ENCODE data around the gene FASTKD1.

Gene FASTKD1

DNA sequence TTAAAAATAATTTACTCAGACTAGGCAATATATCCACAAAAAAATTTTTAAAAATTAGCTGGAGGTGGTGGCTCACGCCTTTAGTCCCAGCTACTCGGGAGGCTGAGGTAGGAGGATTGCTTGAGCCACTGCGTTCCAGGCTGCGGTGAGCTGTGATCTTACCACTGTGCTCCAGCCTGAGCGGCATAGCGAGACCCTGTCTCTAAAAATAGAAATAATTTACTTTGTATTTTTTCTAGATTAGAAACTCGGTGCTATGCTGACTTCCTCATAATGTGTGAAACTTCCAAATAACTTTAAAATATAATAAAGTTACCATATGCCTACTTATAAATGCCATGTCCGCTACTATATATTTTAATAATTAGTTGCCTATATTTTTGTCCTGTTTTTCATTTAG lies 17.1 kb upstream of the FASTKD1 start (continued):
- TF ChIP-seq ZNF19 (tag by site-specific recombination; IDR thresholded peaks at IDR 0.05; ENCODE audit: low read depth), result no peak
- TF ChIP-seq ZNF274 (IDR thresholded peaks at IDR 0.05; ENCODE audit: low read length), result no peak
- TF ChIP-seq ZNF274 (tag by site-specific recombination; IDR thresholded peaks at IDR 0.05; ENCODE audit: borderline replicate concordance), result no peak
- no peak for TF ChIP-seq ZNF747 (tag by site-specific recombination; IDR thresholded peaks at IDR 0.05)
- no peak for TF ChIP-seq ZNF138 (tag by site-specific recombination; IDR thresholded peaks at IDR 0.05; ENCODE audit: borderline replicate concordance)

- Histone ChIP-seq H3K27ac (ENCODE audit: extremely low read depth, low read depth, low read length) (no peak overlapping the region), H3K36me3 (ENCODE audit: control insufficient read depth in 2 of 2, insufficient read depth in 1 of 2, low read length in 2 of 2) (no peaks in the 10 kb centered on the region), H3K4me3 (ENCODE audit: low read depth, low read length) (peak overlapping the region; percentile 51), H3K4me1 (ENCODE audit: control insufficient read depth, insufficient read depth, low read length) (no peaks in the 10 kb centered on the region), H3K9me3 (ENCODE audit: control insufficient read depth, insufficient read depth, low read depth, low read length) (no peaks in the 10 kb centered on the region)
- ChIA-PET POLR2A (interaction anchor here (2.8 kb wide), 1 partner anchor 12 kb away, joined by 23 read pairs; the partner anchor contains the start of gene FASTKD1), CTCF (no interaction called here)
- TF ChIP-seq ZNF10 (tag by site-specific recombination; IDR thresholded peaks at IDR 0.05) (no peak), ZNF473 (tag by site-specific recombination; IDR thresholded peaks at IDR 0.05) (no peak), KLF8 (tag by site-specific recombination; IDR thresholded peaks at IDR 0.05) (no peak), ZNF391 (tag by site-specific recombination; IDR thresholded peaks at IDR 0.05; ENCODE audit: borderline replicate concordance, low read depth) (no peak)
Observed at GRCh38 chr2:169585673-169586072, 12.0 kb upstream of the FASTKD1 start.

DNA sequence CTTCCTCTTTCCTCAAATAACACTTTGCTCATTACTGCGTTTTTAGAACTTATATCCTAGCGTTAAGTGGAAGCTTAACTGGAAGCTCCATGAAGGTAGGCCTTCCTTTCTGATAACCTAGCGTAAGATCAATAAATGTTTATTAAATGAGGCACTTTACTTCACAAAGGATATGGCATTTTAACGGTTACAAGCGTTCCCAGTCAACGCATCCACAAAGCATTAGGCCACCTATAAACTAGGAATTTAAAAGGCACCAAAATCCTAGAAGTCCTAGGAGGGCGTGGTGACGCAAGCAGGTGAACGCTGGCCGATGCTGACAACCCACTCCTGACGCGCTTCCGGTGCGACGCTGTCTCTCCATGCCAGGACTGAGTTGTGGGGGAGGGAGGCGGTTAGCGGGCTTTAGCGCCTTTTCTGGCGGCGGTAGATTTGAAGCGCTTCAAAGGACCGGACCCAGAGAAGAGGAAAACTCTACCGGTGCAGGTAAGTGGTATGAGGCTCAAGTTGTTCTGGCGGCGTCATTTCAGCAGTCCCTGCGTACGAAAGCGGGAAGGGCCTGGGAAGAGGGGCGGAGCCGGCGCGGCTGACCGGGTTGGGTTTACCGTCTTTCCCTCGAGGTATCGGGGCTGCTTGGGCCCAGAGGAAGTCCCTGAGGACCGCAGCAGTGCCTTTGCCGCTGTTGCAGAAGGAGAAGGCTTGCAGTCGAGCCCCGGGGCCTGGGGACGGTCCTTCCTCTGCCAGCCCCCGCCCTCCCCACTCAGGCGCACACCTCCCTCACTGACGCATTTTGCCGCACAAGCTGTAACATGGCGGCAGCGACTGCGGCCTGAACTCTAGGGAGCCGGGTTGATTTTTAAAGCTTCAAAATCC lies 10.6 kb upstream of the FASTKD1 start, which contains the start of gene PPIG:
TSS of gene PPIG (plus strand) at position 347 of the 873 bp plus-strand sequence. CDS start 19,691 bp downstream, outside the sequence.
- Histone ChIP-seq H3K36me3 (ENCODE audit: control insufficient read depth in 2 of 2, insufficient read depth in 1 of 2, low read length in 2 of 2) (no peaks in the 10 kb centered on the region), H3K4me1 (ENCODE audit: control insufficient read depth, insufficient read depth, low read length) (no peaks in the 10 kb centered on the region), H3K27ac (ENCODE audit: extremely low read depth, low read depth, low read length) (peak within 1 kb of the TSS; percentile 74), H3K4me3 (ENCODE audit: low read depth, low read length) (peak within 1 kb of the TSS; percentile 93), H3K9me3 (ENCODE audit: control insufficient read depth, insufficient read depth, low read depth, low read length) (no peaks in the 10 kb centered on the region)
- ChIA-PET POLR2A (interaction anchor here (0.9 to 2.8 kb wide), 6 partner anchors 11 to 110 kb away, joined by 3 to 23 read pairs (median 4); partner anchors contain the start of genes BBS5, CFAP210, FASTKD1 and PHOSPHO2), CTCF (interaction anchor here (0.7 to 1.4 kb wide), 2 partner anchors 62 to 106 kb away, joined by 3 read pairs; partner anchors contain the start of gene BBS5)
- TF ChIP-seq ZNF623 (tag by site-specific recombination; IDR thresholded peaks at IDR 0.05), result no peak
- TF ChIP-seq ZNF184 (tag by site-specific recombination; IDR thresholded peaks at IDR 0.05), result no peak
- TF ChIP-seq SP3 (tag by site-specific recombination; IDR thresholded peaks at IDR 0.05), result peak; percentile 81
- TF ChIP-seq ZBTB20 (tag by site-specific recombination; IDR thresholded peaks at IDR 0.05), result peak; percentile 42; the same call in 1 of the 2 replicates
- TF ChIP-seq ZNF518A (tag by site-specific recombination; conservative IDR thresholded peaks at IDR 0.05; ENCODE audit: low read depth), result peak; percentile 97
- TF ChIP-seq, protein P1, sequence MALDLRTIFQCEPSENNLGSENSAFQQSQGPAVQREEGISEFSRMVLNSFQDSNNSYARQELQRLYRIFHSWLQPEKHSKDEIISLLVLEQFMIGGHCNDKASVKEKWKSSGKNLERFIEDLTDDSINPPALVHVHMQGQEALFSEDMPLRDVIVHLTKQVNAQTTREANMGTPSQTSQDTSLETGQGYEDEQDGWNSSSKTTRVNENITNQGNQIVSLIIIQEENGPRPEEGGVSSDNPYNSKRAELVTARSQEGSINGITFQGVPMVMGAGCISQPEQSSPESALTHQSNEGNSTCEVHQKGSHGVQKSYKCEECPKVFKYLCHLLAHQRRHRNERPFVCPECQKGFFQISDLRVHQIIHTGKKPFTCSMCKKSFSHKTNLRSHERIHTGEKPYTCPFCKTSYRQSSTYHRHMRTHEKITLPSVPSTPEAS (tag by site-specific recombination; IDR thresholded peaks at IDR 0.05), result no peak; the same call in 1 of the 2 replicates
- TF ChIP-seq ZNF362 (tag by site-specific recombination; IDR thresholded peaks at IDR 0.05), result no peak
- no peak for TF ChIP-seq ZSCAN16 (tag by site-specific recombination; IDR thresholded peaks at IDR 0.05)
- TF ChIP-seq, protein P2, sequence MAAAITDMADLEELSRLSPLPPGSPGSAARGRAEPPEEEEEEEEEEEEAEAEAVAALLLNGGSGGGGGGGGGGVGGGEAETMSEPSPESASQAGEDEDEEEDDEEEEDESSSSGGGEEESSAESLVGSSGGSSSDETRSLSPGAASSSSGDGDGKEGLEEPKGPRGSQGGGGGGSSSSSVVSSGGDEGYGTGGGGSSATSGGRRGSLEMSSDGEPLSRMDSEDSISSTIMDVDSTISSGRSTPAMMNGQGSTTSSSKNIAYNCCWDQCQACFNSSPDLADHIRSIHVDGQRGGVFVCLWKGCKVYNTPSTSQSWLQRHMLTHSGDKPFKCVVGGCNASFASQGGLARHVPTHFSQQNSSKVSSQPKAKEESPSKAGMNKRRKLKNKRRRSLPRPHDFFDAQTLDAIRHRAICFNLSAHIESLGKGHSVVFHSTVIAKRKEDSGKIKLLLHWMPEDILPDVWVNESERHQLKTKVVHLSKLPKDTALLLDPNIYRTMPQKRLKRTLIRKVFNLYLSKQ (tag by site-specific recombination; IDR thresholded peaks at IDR 0.05; ENCODE audit: borderline replicate concordance), result no peak
- TF ChIP-seq ZNF48 (tag by site-specific recombination; IDR thresholded peaks at IDR 0.05), result no peak
- TF ChIP-seq ZNF837 (tag by site-specific recombination; IDR thresholded peaks at IDR 0.05), result no peak
- TF ChIP-seq KLF16 (tag by site-specific recombination; IDR thresholded peaks at IDR 0.05), result peak; percentile 80
- TF ChIP-seq GLI2 (tag by site-specific recombination; IDR thresholded peaks at IDR 0.05; ENCODE audit: borderline replicate concordance, low read depth), result no peak
- no peak for TF ChIP-seq ZNF558 (tag by site-specific recombination; IDR thresholded peaks at IDR 0.05)
- TF ChIP-seq ZFHX2 (tag by site-specific recombination; conservative IDR thresholded peaks at IDR 0.05), result peak; percentile 57

Measured in HEK293 (cell line).